CD4-positive, CD25-positive, alpha-beta regulatory T cell (primary cell): Measurements from ENCODE around the gene PWWP2A. TPM values are rescaled to one million over a fixed set of nuclear protein-coding genes. Genes with fewer than 3 reads are reported as not detected.
A peak's percentile ranks its signal among the peaks of the same experiment; 100 is the strongest.

Experiments used
- ATAC-seq, 2 donors: fragments of 150-1000 bp; cut with Tn5 transposase; one replicate each; pipeline ENCODE4 v1.10.0; 2021; ENCODE audit warnings: low read depth in 2 of 2, moderate number of reproducible peaks in 2 of 2, moderate library complexity in 1 of 2
- DNase-seq, 3 donors: peaks; one replicate each; pipeline versions ENCODE4 v3.0.0 to v3.0.0-alpha.2; 2012 to 2022; ENCODE audit warnings: mixed read lengths in 1 of 3
- H3K27ac ChIP-seq: one replicate; pipeline ENCODE4 v1.7.0; 2013; ENCODE audit warnings: mild to moderate bottlenecking, low read length; ENCODE audit not compliant: insufficient read depth, poor library complexity, severe bottlenecking
- H3K27me3 ChIP-seq: one replicate; pipeline ENCODE4 v1.7.0; 2013; ENCODE audit warnings: low read length; ENCODE audit not compliant: control insufficient read depth, insufficient read depth
- H3K36me3 ChIP-seq: one replicate; pipeline ENCODE4 v1.7.0; 2013; ENCODE audit warnings: mild to moderate bottlenecking, low read length, moderate library complexity; ENCODE audit not compliant: control insufficient read depth, insufficient read depth
- H3K4me1 ChIP-seq: 2 replicates; pipeline ENCODE4 v1.7.0; 2013; ENCODE audit warnings: mild to moderate bottlenecking, low read length; ENCODE audit not compliant: insufficient read depth, control insufficient read depth, poor library complexity, severe bottlenecking
- H3K4me3 ChIP-seq: one replicate; pipeline ENCODE4 v1.7.0; 2013; ENCODE audit warnings: low read depth, mild to moderate bottlenecking, low read length, moderate library complexity
- H3K9me3 ChIP-seq, 2 experiments: 1 replicate in 1 of 2; 2 replicates in 1 of 2; pipeline ENCODE4 v1.7.0; 2013; ENCODE audit warnings: low read length in 2 of 2, mild to moderate bottlenecking in 1 of 2, moderate library complexity in 1 of 2; ENCODE audit not compliant: control insufficient read depth in 2 of 2
- H3K27ac Mint-ChIP-seq, 3 donors: one replicate each; pipeline ENCODE4 v1.8.0; 2020 to 2022; ENCODE audit warnings: mild to moderate bottlenecking in 3 of 3, mixed read lengths in 3 of 3, moderate library complexity in 2 of 3
- H3K27me3 Mint-ChIP-seq: one replicate; pipeline ENCODE4 v1.8.0; 2022; ENCODE audit warnings: mild to moderate bottlenecking, mixed read lengths
- H3K36me3 Mint-ChIP-seq: one replicate; pipeline ENCODE4 v1.8.0; 2020; ENCODE audit warnings: mixed read lengths
- H3K4me1 Mint-ChIP-seq, 4 donors: one replicate each; pipeline ENCODE4 v1.8.0; 2020 to 2022; ENCODE audit warnings: mixed read lengths in 4 of 4, mild to moderate bottlenecking in 1 of 4
- H3K4me3 Mint-ChIP-seq, 4 donors: one replicate each; pipeline ENCODE4 v1.8.0; 2020 to 2022; ENCODE audit warnings: mild to moderate bottlenecking in 4 of 4, mixed read lengths in 4 of 4, moderate library complexity in 3 of 4
- H3K9me3 Mint-ChIP-seq, 7 donors: one replicate each; pipeline ENCODE4 v1.8.0; 2020 to 2022; ENCODE audit warnings: mixed read lengths in 7 of 7, mild to moderate bottlenecking in 3 of 7, moderate library complexity in 2 of 7
- polyA plus RNA-seq, 4 donors: library from polyadenylated mRNA; unstranded; fragments of 300-500 nt; fragmentation: Illumina TruSeq; gene quantifications; one replicate each; pipeline ENCODE4 v1.2.3, GENCODE V29; 2021
- total RNA-seq: library from RNA; stranded (reverse); gene quantifications from one replicate; pipeline ENCODE4 v1.2.3, GENCODE V29; 2022

PWWP2A gene
- total and polyA plus RNA-seq, 5 donors from 2014 or later = 22.9 to 35.0 (median 24.5) TPM

DNA sequence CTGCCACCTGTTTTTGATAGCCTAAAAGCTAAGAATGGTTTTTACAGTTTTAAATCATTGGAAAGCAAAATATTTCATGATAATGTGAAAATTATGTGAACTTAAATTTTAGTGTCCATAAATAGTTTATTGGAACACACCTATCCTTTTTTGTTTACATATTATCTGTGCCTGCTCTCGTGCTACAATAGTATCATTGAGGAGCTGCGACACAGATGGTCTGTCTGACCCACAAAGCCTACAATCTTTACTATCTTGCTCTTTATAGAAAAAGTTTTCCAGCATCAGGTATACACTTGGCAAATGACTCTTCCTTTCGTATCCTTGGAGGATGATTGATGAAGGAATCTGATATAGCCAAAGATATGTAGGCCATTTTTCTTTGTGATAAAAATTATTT lies 70.2 kb downstream of the PWWP2A start:
- Mint-ChIP-seq H3K27me3 (no peaks in the 10 kb centered on the region), H3K4me3 (no peak overlapping the region), H3K27ac (no peak overlapping the region), H3K4me1 (peaks cover 0 to 16% (median 2%) of the 10 kb centered on the region in 4 donors), H3K9me3 (no peaks in the 10 kb centered on the region), H3K36me3 (peaks cover 64% of the 10 kb centered on the region)
- Histone ChIP-seq H3K4me1 (no peaks in the 10 kb centered on the region), H3K27ac (no peak overlapping the region), H3K36me3 (peaks cover 64% of the 10 kb centered on the region), H3K4me3 (no peak overlapping the region), H3K27me3 (no peaks in the 10 kb centered on the region), H3K9me3 (no peaks in the 10 kb centered on the region)
- no peak for DNase-seq
- ATAC-seq = no peak

DNA sequence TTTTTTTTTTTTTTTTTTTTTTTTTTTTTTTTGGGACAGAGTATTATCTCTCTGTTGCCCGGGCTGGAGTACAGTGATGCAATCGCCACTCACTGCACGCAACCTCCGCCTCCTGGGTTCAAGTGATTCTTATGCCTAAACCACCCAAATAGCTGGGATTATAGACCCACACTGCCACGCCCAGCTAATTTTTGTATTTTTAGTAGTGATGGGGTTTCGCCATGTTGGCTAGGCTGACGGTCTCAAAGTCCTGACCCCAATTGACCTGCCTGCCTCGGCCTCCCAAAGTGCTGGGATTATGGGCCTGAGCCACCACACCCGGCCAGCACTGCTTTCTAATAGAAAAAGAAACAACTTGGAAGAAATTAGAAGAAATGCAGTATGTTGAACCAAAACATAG lies 71.1 kb downstream of the PWWP2A start:
- ATAC-seq (no peak), DNase-seq (no peak)
- Histone ChIP-seq H3K36me3 (peaks cover 59% of the 10 kb centered on the region), H3K4me3 (no peak overlapping the region), H3K27ac (no peak overlapping the region), H3K4me1 (no peaks in the 10 kb centered on the region), H3K9me3 (no peaks in the 10 kb centered on the region), H3K27me3 (no peaks in the 10 kb centered on the region)
- Mint-ChIP-seq H3K27ac (no peak overlapping the region), H3K4me1 (peaks cover 0 to 13% (median 2%) of the 10 kb centered on the region in 4 donors), H3K9me3 (no peaks in the 10 kb centered on the region), H3K36me3 (peaks cover 63% of the 10 kb centered on the region), H3K4me3 (no peak overlapping the region), H3K27me3 (no peaks in the 10 kb centered on the region)

DNA sequence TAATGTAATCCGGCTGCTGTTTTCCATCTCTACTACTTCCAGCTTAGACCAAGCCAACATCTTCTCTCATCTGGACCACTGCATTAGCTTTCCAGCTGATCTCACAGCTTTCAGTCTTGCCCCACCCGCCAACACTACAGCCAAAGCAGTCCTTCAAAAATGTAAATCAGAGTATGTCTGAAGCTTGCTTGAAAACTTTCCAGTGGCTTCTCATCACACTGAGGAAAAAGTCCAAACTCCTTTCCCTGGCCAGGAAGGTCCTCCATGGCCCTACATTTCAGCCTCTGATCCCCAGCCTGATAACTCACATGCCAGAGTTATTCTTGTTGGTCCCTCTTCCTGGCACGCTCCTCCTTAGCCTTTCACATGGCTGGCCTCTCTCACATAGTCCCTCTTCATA lies 71.8 kb downstream of the PWWP2A start:
- H3K4me3 Mint-ChIP-seq = no peak overlapping the region
- H3K9me3 Mint-ChIP-seq = no peaks in the 10 kb centered on the region
- H3K27me3 Mint-ChIP-seq = no peaks in the 10 kb centered on the region
- peaks cover 0 to 13% (median 4%) of the 10 kb centered on the region in 4 donors for H3K4me1 Mint-ChIP-seq
- Histone ChIP-seq H3K27me3 (no peaks in the 10 kb centered on the region), H3K27ac (no peak overlapping the region), H3K9me3 (no peaks in the 10 kb centered on the region), H3K4me1 (no peaks in the 10 kb centered on the region), H3K4me3 (no peak overlapping the region), H3K36me3 (peaks cover 52% of the 10 kb centered on the region)
- H3K27ac Mint-ChIP-seq = peak overlapping the region in 1 of 3 donors; percentile 68
- H3K36me3 Mint-ChIP-seq = peaks cover 57% of the 10 kb centered on the region
- ATAC-seq (no peak), DNase-seq (no peak)

DNA sequence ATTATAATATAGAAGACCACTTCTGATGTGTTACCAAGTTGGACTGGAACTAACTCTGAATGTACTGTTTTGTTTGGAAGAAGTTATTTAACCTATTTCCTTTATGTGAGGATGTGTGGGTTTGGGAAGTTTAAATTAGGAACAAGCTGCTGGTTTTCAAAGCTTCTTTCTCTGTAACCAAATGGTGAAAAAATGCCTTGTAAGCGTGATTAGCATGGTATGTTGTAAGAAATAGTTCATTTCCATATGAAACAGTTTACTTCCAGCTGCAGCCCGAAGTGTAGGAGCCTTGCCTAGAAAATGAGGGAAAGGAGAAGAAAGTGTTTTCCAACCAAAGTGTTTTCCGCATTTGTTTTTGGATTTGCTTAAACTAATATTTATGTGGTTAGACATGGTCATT lies 74.3 kb downstream of the PWWP2A start:
- no peak for ATAC-seq
- H3K36me3 ChIP-seq = peaks cover 48% of the 10 kb centered on the region
- Mint-ChIP-seq H3K4me3 (no peak overlapping the region), H3K9me3 (no peaks in the 10 kb centered on the region), H3K27me3 (no peaks in the 10 kb centered on the region), H3K27ac (no peak overlapping the region), H3K36me3 (peaks cover 38% of the 10 kb centered on the region), H3K4me1 (peaks cover 0 to 13% (median 5%) of the 10 kb centered on the region in 4 donors)
- DNase-seq = no peak
- H3K4me3 ChIP-seq = no peak overlapping the region
- H3K9me3 ChIP-seq = no peaks in the 10 kb centered on the region
- H3K27me3 ChIP-seq = no peaks in the 10 kb centered on the region
- no peaks in the 10 kb centered on the region for H3K4me1 ChIP-seq
- no peak overlapping the region for H3K27ac ChIP-seq

GRCh38 chr5:160044391-160044804 lies 74.9 kb downstream of the PWWP2A start:
- H3K9me3 Mint-ChIP-seq = no peaks in the 10 kb centered on the region

DNA sequence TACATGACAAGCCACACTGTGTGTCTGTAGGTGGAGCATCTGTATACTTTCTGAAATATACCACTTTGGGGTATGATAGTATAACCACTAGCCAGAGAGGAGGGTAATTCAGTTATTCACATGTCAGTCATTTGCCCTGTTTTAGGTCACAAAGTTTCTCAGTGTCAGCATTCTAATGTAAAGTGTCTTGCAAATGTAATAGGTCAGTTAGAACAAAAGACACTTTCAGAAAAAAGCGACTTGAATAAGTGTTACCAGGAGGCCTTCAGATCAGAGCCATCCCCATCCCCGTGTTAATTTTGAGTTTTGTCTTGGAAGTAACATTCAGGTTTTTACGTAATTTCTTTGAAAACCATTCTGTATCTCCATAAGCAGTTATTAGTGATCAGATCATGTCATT lies 76.6 kb downstream of the PWWP2A start:
- Mint-ChIP-seq H3K27ac (no peak overlapping the region), H3K9me3 (no peaks in the 10 kb centered on the region), H3K36me3 (peaks cover 30% of the 10 kb centered on the region), H3K4me1 (peaks cover 0 to 12% (median 3%) of the 10 kb centered on the region in 4 donors), H3K27me3 (no peaks in the 10 kb centered on the region), H3K4me3 (no peak overlapping the region)
- H3K27me3 ChIP-seq = no peaks in the 10 kb centered on the region
- H3K4me3 ChIP-seq = no peak overlapping the region
- ATAC-seq (no peak), DNase-seq (no peak)
- no peaks in the 10 kb centered on the region for H3K9me3 ChIP-seq
- H3K36me3 ChIP-seq = peaks cover 37% of the 10 kb centered on the region
- no peaks in the 10 kb centered on the region for H3K4me1 ChIP-seq
- no peak overlapping the region for H3K27ac ChIP-seq

More at GRCh38 chr5:160044391-160044804, 74.9 kb downstream of the PWWP2A start:
- no peaks in the 10 kb centered on the region for H3K27me3 Mint-ChIP-seq
- peaks cover 32% of the 10 kb centered on the region for H3K36me3 Mint-ChIP-seq
- Histone ChIP-seq H3K4me1 (no peaks in the 10 kb centered on the region), H3K27me3 (no peaks in the 10 kb centered on the region), H3K27ac (no peak overlapping the region), H3K4me3 (no peak overlapping the region), H3K9me3 (no peaks in the 10 kb centered on the region), H3K36me3 (peaks cover 43% of the 10 kb centered on the region)
- H3K27ac Mint-ChIP-seq = no peak overlapping the region
- DNase-seq (peak in 1 of 3 donors; percentile 45), ATAC-seq (no peak)
- H3K4me3 Mint-ChIP-seq = no peak overlapping the region
- peaks cover 0 to 11% (median 5%) of the 10 kb centered on the region in 4 donors for H3K4me1 Mint-ChIP-seq

Other genes with a start within 250 kb of the PWWP2A start
- gene ADRA1B, start 203.0 kb downstream of the PWWP2A start, total RNA-seq = not detected
- gene ADRA1B, start 203.0 kb downstream of the PWWP2A start, polyA plus RNA-seq = not detected
- 33.6 TPM for gene TTC1, start 110.3 kb downstream of the PWWP2A start, total RNA-seq
- gene TTC1, start 110.3 kb downstream of the PWWP2A start, polyA plus RNA-seq = 100 to 1,000 TPM in 3 of 4 donors, 10 to 100 TPM in 1; 85.7 to 118 (median 105) TPM
- not detected for gene FABP6, start 110.1 kb upstream of the PWWP2A start, total RNA-seq
- gene FABP6, start 110.1 kb upstream of the PWWP2A start, polyA plus RNA-seq = not detected
- gene CCNJL, start 193.1 kb upstream of the PWWP2A start, total RNA-seq = not detected
- gene CCNJL, start 193.1 kb upstream of the PWWP2A start, polyA plus RNA-seq = not detected